H1 (cell line): ENCODE measurements around the gene ADAMTSL2. TPM values are rescaled to one million over a fixed set of nuclear protein-coding genes. Genes with fewer than 3 reads are reported as not detected.

Source experiments
- EZH2 ChIP-seq: fragments of 200-600 bp; sonication (generic); IDR thresholded peaks from 2 replicates; pipeline ENCODE4 v1.7.1; 2012; ENCODE audit warnings: low read depth, mild to moderate bottlenecking, moderate library complexity, low read length, inconsistent platforms; ENCODE audit not compliant: severe bottlenecking
- HDAC2 ChIP-seq, 2 experiments: fragments of 300-600 bp in 1 of 2; sonication (generic) in 1 of 2; IDR thresholded peaks; 2 replicates each; pipeline ENCODE4 v1.6.1; 2011 to 2012; ENCODE audit warnings: low read depth in 2 of 2, low read length in 2 of 2, mild to moderate bottlenecking in 2 of 2, moderate library complexity in 2 of 2, borderline replicate concordance in 1 of 2, inconsistent platforms in 1 of 2
- POLR2A ChIP-seq, 2 experiments: IDR thresholded peaks; 1 replicate in 1 of 2; 2 replicates in 1 of 2; pipeline ENCODE4 v1.6.1; 2011; ENCODE audit warnings: low read depth in 2 of 2, low read length in 2 of 2, mild to moderate bottlenecking in 2 of 2; ENCODE audit errors: control extremely low read depth in 1 of 2
- POLR2AphosphoS5 ChIP-seq: IDR thresholded peaks from 2 replicates; pipeline ENCODE4 v1.6.1; 2011; ENCODE audit warnings: low read depth, low read length
- RAD21 ChIP-seq, 2 experiments: IDR thresholded peaks in 1 of 2; conservative IDR thresholded peaks in 1 of 2; 2 replicates each; pipeline ENCODE4 v1.6.1; 2011; ENCODE audit warnings: low read depth in 2 of 2, low read length in 2 of 2, improper control_type of control experiment in 1 of 2, inconsistent platforms in 1 of 2, mild to moderate bottlenecking in 1 of 2, moderate library complexity in 1 of 2
- RBBP5 ChIP-seq: IDR thresholded peaks from 2 replicates; pipeline ENCODE4 v1.7.1; 2012; ENCODE audit warnings: low read depth, mild to moderate bottlenecking, inconsistent platforms, low read length, moderate library complexity, borderline replicate concordance
- RXRA ChIP-seq: IDR thresholded peaks from 2 replicates; pipeline ENCODE4 v1.6.1; 2011; ENCODE audit warnings: low read depth, mild to moderate bottlenecking, low read length, moderate library complexity; ENCODE audit not compliant: insufficient read depth
- SIX5 ChIP-seq: IDR thresholded peaks from 2 replicates; pipeline ENCODE4 v1.6.1; 2011; ENCODE audit warnings: mild to moderate bottlenecking, low read depth, low read length
- SP4 ChIP-seq: IDR thresholded peaks from 2 replicates; pipeline ENCODE4 v1.6.1; 2012; ENCODE audit warnings: low read length, inconsistent platforms
- YY1 ChIP-seq: IDR thresholded peaks from 2 replicates; pipeline ENCODE4 v1.6.1; 2011; ENCODE audit warnings: low read depth, mild to moderate bottlenecking, low read length
- ZNF274 ChIP-seq: IDR thresholded peaks from 2 replicates; pipeline ENCODE4 v1.7.0; 2012; ENCODE audit warnings: low read length, borderline replicate concordance; ENCODE audit errors: extremely low read depth
- polyA plus RNA-seq, 7 experiments: library from polyadenylated mRNA; depleted of rRNA in 3 of 7; stranded (reverse) in 5 of 7; unstranded in 2 of 7; fragments of >200 nt in 5 of 7; fragments of 200-250 nt in 2 of 7; gene quantifications; 1 replicate in 5 of 7; 2 replicates in 1 of 7; 4 replicates in 1 of 7; pipeline versions ENCODE4 v1.2.1 to v1.2.3, GENCODE V29; 2011 to 2013; ENCODE audit warnings: missing spikeins in 2 of 7, mixed read lengths in 2 of 7
- total RNA-seq: library from RNA; stranded (reverse); fragmentation: NEBNext Ultra II Directional; extraction: Animal tissue kit (Norgen Biotek cat#: 25700); gene quantifications from 2 replicates; pipeline ENCODE4 v1.2.1, GENCODE V29; 2021

ADAMTSL2 gene
- total and polyA plus RNA-seq, 2 of the 8 experiments (the other 6 are each of a cell fraction or from before 2014, with no cell fraction given): 0.74 to 0.76 TPM

DNA sequence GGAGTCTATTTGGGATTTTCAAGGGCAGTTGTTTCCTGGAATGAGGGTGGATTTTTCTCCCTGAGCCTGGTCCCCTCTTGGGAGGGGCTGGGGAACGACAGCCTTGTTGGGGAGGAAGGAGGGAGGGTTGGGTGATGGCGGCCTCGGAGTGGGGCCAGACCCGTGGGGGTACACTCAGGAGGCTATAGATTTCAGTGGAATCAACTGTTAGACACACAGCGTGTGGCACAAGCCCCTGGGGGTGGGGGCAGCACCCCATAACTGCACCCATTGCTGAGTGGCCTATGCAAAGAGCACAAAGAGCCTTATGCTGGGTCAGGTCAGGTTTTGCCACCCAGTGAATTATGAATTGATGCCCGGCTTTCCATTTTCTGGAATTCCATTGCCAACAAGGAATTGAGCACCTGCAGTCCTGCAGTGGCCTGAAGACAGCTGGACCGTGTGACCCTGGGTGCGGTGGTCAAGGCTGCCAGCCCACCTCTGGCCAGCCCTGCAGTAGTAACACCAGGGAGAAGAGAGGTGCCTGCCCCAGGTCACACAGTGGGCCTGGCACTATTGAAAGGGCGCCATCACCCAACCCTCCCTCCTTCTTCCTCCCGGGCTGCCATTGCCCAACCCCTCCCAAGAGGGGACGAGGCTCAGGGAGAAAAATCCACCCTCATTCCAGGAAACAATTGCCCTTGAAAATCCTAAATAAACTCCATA lies 18.1 kb upstream of the ADAMTSL2 start (continued):
- TF ChIP-seq EZH2 (no peak), POLR2A (IDR thresholded peaks at IDR 0.05; ENCODE audit: control extremely low read depth in 1 of 2, low read depth in 2 of 2, low read length in 2 of 2) (no peak), RXRA (no peak), RBBP5 (no peak), ZNF274 (no peak), SIX5 (no peak), YY1 (no peak), HDAC2 (IDR thresholded peaks at IDR 0.05; ENCODE audit: borderline replicate concordance in 1 of 2, low read depth in 2 of 2, low read length in 2 of 2) (no peak), SP4 (no peak), RAD21 (IDR thresholded peaks at IDR 0.05 in 1 of 2, conservative IDR thresholded peaks at IDR 0.05 in 1 of 2; ENCODE audit: low read depth in 2 of 2, low read length in 2 of 2) (no peak), POLR2AphosphoS5 (no peak)
- TF ChIP-seq, all 59 proteins: peak for 0
